Spleen (tissue), 3 donors: ENCODE data around the gene CLDN4.
"Not testable (repeated sequence)": the region's sequence is repeated elsewhere in the genome, so short reads cannot be mapped to it uniquely, and the experiment has no call there.

Experiments used
- POLR2A ChIP-seq, 3 donors: fragments of 450-650 bp; IDR thresholded peaks; one replicate each; pipeline ENCODE4 v1.5.1; 2017; ENCODE audit warnings: antibody characterized with exemption in 3 of 3, mild to moderate bottlenecking in 1 of 3
- POLR2AphosphoS5 ChIP-seq, 3 donors: sonication (generic); formaldehyde crosslinking; IDR thresholded peaks; one replicate each; pipeline ENCODE4 v1.5.1; 2017; ENCODE audit warnings: antibody characterized with exemption in 3 of 3

DNA sequence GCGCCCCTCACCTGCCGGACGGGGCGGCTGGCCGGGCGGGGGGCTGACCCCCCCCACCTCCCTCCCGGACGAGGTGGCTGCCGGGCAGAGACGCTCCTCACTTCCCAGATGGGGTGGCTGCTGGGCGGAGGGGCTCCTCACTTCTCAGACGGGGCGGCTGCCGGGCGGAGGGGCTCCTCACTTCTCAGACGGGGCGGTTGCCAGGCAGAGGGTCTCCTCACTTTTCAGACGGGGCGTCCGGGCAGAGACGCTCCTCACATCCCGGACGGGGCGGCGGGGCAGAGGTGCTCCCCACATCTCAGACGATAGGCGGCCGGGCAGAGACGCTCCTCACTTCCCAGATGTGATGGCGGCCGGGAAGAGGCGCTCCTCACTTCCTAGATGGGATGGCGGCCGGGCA lies 33.6 kb upstream of the CLDN4 start:
- not testable (repeated sequence) for TF ChIP-seq POLR2A, POLR2AphosphoS5 (IDR thresholded peaks at IDR 0.05)
